CD4-positive, CD25-positive, alpha-beta regulatory T cell (primary cell): ENCODE data around the gene ARHGAP11A. TPM values are rescaled to one million over a fixed set of nuclear protein-coding genes. Genes with fewer than 3 reads are reported as not detected.

Source experiments
- ATAC-seq, 2 donors: fragments of 150-1000 bp; cut with Tn5 transposase; one replicate each; pipeline ENCODE4 v1.10.0; 2021; ENCODE audit warnings: low read depth in 2 of 2, moderate number of reproducible peaks in 2 of 2, moderate library complexity in 1 of 2
- DNase-seq, 3 donors: peaks; one replicate each; pipeline versions ENCODE4 v3.0.0 to v3.0.0-alpha.2; 2012 to 2022; ENCODE audit warnings: mixed read lengths in 1 of 3
- H3K27ac ChIP-seq: one replicate; pipeline ENCODE4 v1.7.0; 2013; ENCODE audit warnings: mild to moderate bottlenecking, low read length; ENCODE audit not compliant: insufficient read depth, poor library complexity, severe bottlenecking
- H3K27me3 ChIP-seq: one replicate; pipeline ENCODE4 v1.7.0; 2013; ENCODE audit warnings: low read length; ENCODE audit not compliant: control insufficient read depth, insufficient read depth
- H3K36me3 ChIP-seq: one replicate; pipeline ENCODE4 v1.7.0; 2013; ENCODE audit warnings: mild to moderate bottlenecking, low read length, moderate library complexity; ENCODE audit not compliant: control insufficient read depth, insufficient read depth
- H3K4me1 ChIP-seq: 2 replicates; pipeline ENCODE4 v1.7.0; 2013; ENCODE audit warnings: mild to moderate bottlenecking, low read length; ENCODE audit not compliant: insufficient read depth, control insufficient read depth, poor library complexity, severe bottlenecking
- H3K4me3 ChIP-seq: one replicate; pipeline ENCODE4 v1.7.0; 2013; ENCODE audit warnings: low read depth, mild to moderate bottlenecking, low read length, moderate library complexity
- H3K9me3 ChIP-seq, 2 experiments: 1 replicate in 1 of 2; 2 replicates in 1 of 2; pipeline ENCODE4 v1.7.0; 2013; ENCODE audit warnings: low read length in 2 of 2, mild to moderate bottlenecking in 1 of 2, moderate library complexity in 1 of 2; ENCODE audit not compliant: control insufficient read depth in 2 of 2
- H3K27ac Mint-ChIP-seq, 3 donors: one replicate each; pipeline ENCODE4 v1.8.0; 2020 to 2022; ENCODE audit warnings: mild to moderate bottlenecking in 3 of 3, mixed read lengths in 3 of 3, moderate library complexity in 2 of 3
- H3K27me3 Mint-ChIP-seq: one replicate; pipeline ENCODE4 v1.8.0; 2022; ENCODE audit warnings: mild to moderate bottlenecking, mixed read lengths
- H3K36me3 Mint-ChIP-seq: one replicate; pipeline ENCODE4 v1.8.0; 2020; ENCODE audit warnings: mixed read lengths
- H3K4me1 Mint-ChIP-seq, 4 donors: one replicate each; pipeline ENCODE4 v1.8.0; 2020 to 2022; ENCODE audit warnings: mixed read lengths in 4 of 4, mild to moderate bottlenecking in 1 of 4
- H3K4me3 Mint-ChIP-seq, 4 donors: one replicate each; pipeline ENCODE4 v1.8.0; 2020 to 2022; ENCODE audit warnings: mild to moderate bottlenecking in 4 of 4, mixed read lengths in 4 of 4, moderate library complexity in 3 of 4
- H3K9me3 Mint-ChIP-seq, 7 donors: one replicate each; pipeline ENCODE4 v1.8.0; 2020 to 2022; ENCODE audit warnings: mixed read lengths in 7 of 7, mild to moderate bottlenecking in 3 of 7, moderate library complexity in 2 of 7
- polyA plus RNA-seq, 4 donors: library from polyadenylated mRNA; unstranded; fragments of 300-500 nt; fragmentation: Illumina TruSeq; gene quantifications; one replicate each; pipeline ENCODE4 v1.2.3, GENCODE V29; 2021
- total RNA-seq: library from RNA; stranded (reverse); gene quantifications from one replicate; pipeline ENCODE4 v1.2.3, GENCODE V29; 2022

The ARHGAP11A gene
- total and polyA plus RNA-seq, 5 donors from 2014 or later, result 3.0 to 20.3 (median 5.4) TPM

- no peak overlapping the region for H3K27ac ChIP-seq
- Mint-ChIP-seq H3K9me3 (no peaks in the 10 kb centered on the region), H3K27me3 (no peaks in the 10 kb centered on the region), H3K4me1 (peaks cover 0 to 6% (median 1%) of the 10 kb centered on the region in 4 donors), H3K36me3 (no peaks in the 10 kb centered on the region), H3K27ac (no peak overlapping the region), H3K4me3 (no peak overlapping the region)
- no peaks in the 10 kb centered on the region for H3K36me3 ChIP-seq
- H3K4me1 ChIP-seq, result no peaks in the 10 kb centered on the region
- no peak for ATAC-seq
- no peak for DNase-seq
- no peaks in the 10 kb centered on the region for H3K9me3 ChIP-seq
- H3K27me3 ChIP-seq, result no peaks in the 10 kb centered on the region
- H3K4me3 ChIP-seq, result no peak overlapping the region
Observed at GRCh38 chr15:32682977-32683630, 67.8 kb downstream of the ARHGAP11A start.

DNA sequence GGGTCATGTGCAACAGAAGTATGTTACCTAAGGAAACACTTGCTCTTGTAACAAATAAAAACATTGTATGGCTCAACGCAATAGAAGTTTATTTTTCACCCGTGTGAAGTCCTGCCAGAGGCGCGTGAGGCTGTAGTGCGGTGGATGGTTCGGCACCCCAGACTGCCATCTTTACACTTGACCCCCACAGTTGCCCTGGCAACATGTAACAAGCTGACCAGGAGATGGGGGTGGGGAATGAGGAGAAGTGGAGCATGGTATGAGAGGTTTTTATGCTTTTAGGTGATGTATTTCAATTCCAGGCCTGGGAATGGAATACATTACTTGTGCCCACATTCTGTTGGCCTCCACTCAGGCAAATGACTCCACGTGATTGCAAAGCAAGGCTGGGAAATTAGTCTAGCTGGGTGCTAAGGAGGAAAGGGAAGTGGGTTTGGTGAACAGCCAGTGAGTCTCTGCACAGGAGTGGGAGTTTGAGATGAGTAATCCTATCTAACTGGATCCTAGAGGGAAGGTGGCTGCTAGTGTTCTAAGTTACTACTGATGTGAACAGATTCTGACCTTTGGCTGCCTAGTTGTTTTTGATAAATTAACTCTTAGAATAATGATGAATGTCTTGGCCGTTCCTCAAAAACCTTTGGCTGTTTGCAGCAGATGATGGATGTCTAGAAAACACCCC lies 68.7 kb downstream of the ARHGAP11A start:
- H3K27me3 ChIP-seq, result no peaks in the 10 kb centered on the region
- Mint-ChIP-seq H3K9me3 (no peaks in the 10 kb centered on the region), H3K4me3 (no peak overlapping the region), H3K36me3 (no peaks in the 10 kb centered on the region), H3K4me1 (peaks cover 0 to 6% (median 1%) of the 10 kb centered on the region in 4 donors), H3K27me3 (no peaks in the 10 kb centered on the region), H3K27ac (no peak overlapping the region)
- no peak overlapping the region for H3K4me3 ChIP-seq
- ATAC-seq, result no peak
- DNase-seq, result peak in 1 of 3 donors; percentile 4
- H3K36me3 ChIP-seq, result no peaks in the 10 kb centered on the region
- no peaks in the 10 kb centered on the region for H3K4me1 ChIP-seq
- no peak overlapping the region for H3K27ac ChIP-seq
- H3K9me3 ChIP-seq, result no peaks in the 10 kb centered on the region

GRCh38 chr15:32685576-32685975 lies 70.3 kb downstream of the ARHGAP11A start:
- ATAC-seq (no peak), DNase-seq (no peak)
- Mint-ChIP-seq H3K4me1 (peaks cover 0 to 6% (median 1%) of the 10 kb centered on the region in 4 donors), H3K4me3 (no peak overlapping the region), H3K9me3 (no peaks in the 10 kb centered on the region), H3K27me3 (no peaks in the 10 kb centered on the region), H3K27ac (no peak overlapping the region), H3K36me3 (no peaks in the 10 kb centered on the region)
- Histone ChIP-seq H3K4me3 (no peak overlapping the region), H3K27me3 (no peaks in the 10 kb centered on the region), H3K4me1 (no peaks in the 10 kb centered on the region), H3K9me3 (no peaks in the 10 kb centered on the region), H3K27ac (no peak overlapping the region), H3K36me3 (no peaks in the 10 kb centered on the region)

DNA sequence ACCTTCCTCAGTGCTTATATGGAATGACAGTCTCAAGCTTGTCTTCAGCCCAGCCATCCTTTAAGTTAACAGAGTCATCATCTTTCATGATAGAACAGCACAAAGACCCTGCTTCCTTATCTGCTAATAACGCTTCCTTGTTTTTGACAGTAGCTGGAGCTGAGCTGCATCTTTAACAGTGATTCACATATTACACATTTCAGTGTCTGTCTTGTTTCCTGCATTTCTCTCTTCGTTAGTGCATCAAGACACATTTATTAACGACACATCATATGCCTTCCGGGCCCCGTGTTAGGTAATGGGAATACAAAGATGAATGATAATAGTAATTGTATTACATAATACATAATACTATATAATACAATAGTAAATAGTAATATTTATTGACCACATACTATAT lies 72.3 kb downstream of the ARHGAP11A start:
- Histone ChIP-seq H3K9me3 (no peaks in the 10 kb centered on the region), H3K4me1 (no peaks in the 10 kb centered on the region), H3K36me3 (no peaks in the 10 kb centered on the region), H3K27me3 (no peaks in the 10 kb centered on the region), H3K27ac (no peak overlapping the region), H3K4me3 (no peak overlapping the region)
- Mint-ChIP-seq H3K36me3 (no peaks in the 10 kb centered on the region), H3K4me3 (no peak overlapping the region), H3K4me1 (peaks cover 0 to 6% (median 1%) of the 10 kb centered on the region in 4 donors), H3K9me3 (no peaks in the 10 kb centered on the region), H3K27me3 (no peaks in the 10 kb centered on the region), H3K27ac (no peak overlapping the region)
- no peak for ATAC-seq
- DNase-seq, result no peak

GRCh38 chr15:32688151-32688639 lies 72.9 kb downstream of the ARHGAP11A start:
- DNase-seq (no peak), ATAC-seq (no peak)

More at GRCh38 chr15:32688151-32688639, 72.9 kb downstream of the ARHGAP11A start:
- Histone ChIP-seq H3K4me3 (no peak overlapping the region), H3K36me3 (no peaks in the 10 kb centered on the region), H3K4me1 (no peaks in the 10 kb centered on the region), H3K27me3 (no peaks in the 10 kb centered on the region), H3K27ac (no peak overlapping the region), H3K9me3 (no peaks in the 10 kb centered on the region)
- Mint-ChIP-seq H3K27ac (no peak overlapping the region), H3K9me3 (no peaks in the 10 kb centered on the region), H3K4me1 (peaks cover 0 to 6% (median 1%) of the 10 kb centered on the region in 4 donors), H3K4me3 (no peak overlapping the region), H3K36me3 (no peaks in the 10 kb centered on the region), H3K27me3 (no peaks in the 10 kb centered on the region)

Other genes with a start within 250 kb of the ARHGAP11A start
- not detected for gene GOLGA8K, start 212.2 kb upstream of the ARHGAP11A start, total RNA-seq
- gene GOLGA8K, start 212.2 kb upstream of the ARHGAP11A start, polyA plus RNA-seq, result not detected
- not detected for gene GOLGA8O, start 159.9 kb upstream of the ARHGAP11A start, total RNA-seq
- not detected for gene GOLGA8O, start 159.9 kb upstream of the ARHGAP11A start, polyA plus RNA-seq
- gene GOLGA8N, start 22.0 kb upstream of the ARHGAP11A start, total RNA-seq, result 1.4 TPM
- under 1 TPM in 1 of 4 donors, not detected in 3; 0.06 TPM for gene GOLGA8N, start 22.0 kb upstream of the ARHGAP11A start, polyA plus RNA-seq
- 1.7 TPM for gene SCG5, start 26.2 kb downstream of the ARHGAP11A start, total RNA-seq
- gene SCG5, start 26.2 kb downstream of the ARHGAP11A start, polyA plus RNA-seq, result 1 to 10 TPM in 1 of 4 donors, under 1 TPM in 3; 0.28 to 1.8 (median 0.85) TPM
- gene GREM1, start 102.5 kb downstream of the ARHGAP11A start, total RNA-seq, result not detected
- gene GREM1, start 102.5 kb downstream of the ARHGAP11A start, polyA plus RNA-seq, result not detected